K562 (cell line): ENCODE data around the gene ETV3. TPM values are rescaled to one million over a fixed set of nuclear protein-coding genes. Genes with fewer than 3 reads are reported as not detected.
A peak's percentile ranks its signal among the peaks of the same experiment; 100 is the strongest.

Source experiments
- ZBTB40 ChIP-seq, 2 experiments: fragments of 450-650 bp in 1 of 2; sonication (generic) in 1 of 2; formaldehyde crosslinking in 1 of 2; IDR thresholded peaks; 2 replicates each; pipeline versions ENCODE4 v1.7.1 to v1.9.0; 2016 to 2022; ENCODE audit warnings: inconsistent platforms in 1 of 2, mild to moderate bottlenecking in 1 of 2, missing genetic modification reagents in 1 of 2
- ZNF318 ChIP-seq, 2 experiments: fragments of 450-650 bp; IDR thresholded peaks; 2 replicates each; pipeline ENCODE4 v1.6.1; 2016; ENCODE audit warnings: mild to moderate bottlenecking in 2 of 2, borderline replicate concordance in 1 of 2, low read depth in 1 of 2, moderate library complexity in 1 of 2
- ZNF518B ChIP-seq: fragments of 250-450 bp; sonication (Bioruptor Pico); IDR thresholded peaks from 2 replicates; pipeline ENCODE4 v1.5.0; 2021; ENCODE audit warnings: mild to moderate bottlenecking, moderate library complexity
- polyA plus RNA-seq, 8 experiments: library from polyadenylated mRNA; depleted of rRNA in 4 of 8; stranded (reverse) in 5 of 8; unstranded in 3 of 8; fragments of >200 nt; fragmentation: Nextera tagmentation in 2 of 8; fragmentation: Illumina TruSeq in 1 of 8; extraction: Ambion mirVana in 2 of 8; extraction: Trizol in 1 of 8; gene quantifications; 2 replicates each; pipeline versions ENCODE4 v1.2.1 to v1.2.3, GENCODE V29; 2011 to 2014; ENCODE audit warnings: inconsistent platforms in 1 of 8, missing spikeins in 1 of 8
- total RNA-seq, 7 experiments: library from RNA; depleted of rRNA in 6 of 7; stranded (reverse); fragments of >200 nt in 6 of 7; fragmentation: Illumina TruSeq in 2 of 7; extraction: Trizol in 2 of 7; gene quantifications; 2 replicates each; pipeline versions ENCODE4 v1.2.1 to v1.2.3, GENCODE V29; 2011 to 2021; ENCODE audit warnings: low replicate concordance in 1 of 7

Gene ETV3
- total and polyA plus RNA-seq, 9 of the 15 experiments (the other 6 are each of a cell fraction or from before 2014, with no cell fraction given): 3.1 to 16.0 (median 9.0) TPM

- TF ChIP-seq ZBTB40 (IDR thresholded peaks at IDR 0.05) (peak; percentile 93), ZBTB40 (CRISPR knock-in tag; IDR thresholded peaks at IDR 0.05) (no peak), ZNF518B (CRISPR knock-in tag) (no peak), ZNF318 (IDR thresholded peaks at IDR 0.05; ENCODE audit: borderline replicate concordance in 1 of 2, low read depth in 1 of 2) (no peak)
Measured at GRCh38 chr1:157138220-157139051, at the start of gene ETV3 (continued).
